Measurements from ENCODE around the gene CCT7.
"Not testable (repeated sequence)": the region's sequence is repeated elsewhere in the genome, so short reads cannot be mapped to it uniquely, and the experiment has no call there.

Gene CCT7

DNA sequence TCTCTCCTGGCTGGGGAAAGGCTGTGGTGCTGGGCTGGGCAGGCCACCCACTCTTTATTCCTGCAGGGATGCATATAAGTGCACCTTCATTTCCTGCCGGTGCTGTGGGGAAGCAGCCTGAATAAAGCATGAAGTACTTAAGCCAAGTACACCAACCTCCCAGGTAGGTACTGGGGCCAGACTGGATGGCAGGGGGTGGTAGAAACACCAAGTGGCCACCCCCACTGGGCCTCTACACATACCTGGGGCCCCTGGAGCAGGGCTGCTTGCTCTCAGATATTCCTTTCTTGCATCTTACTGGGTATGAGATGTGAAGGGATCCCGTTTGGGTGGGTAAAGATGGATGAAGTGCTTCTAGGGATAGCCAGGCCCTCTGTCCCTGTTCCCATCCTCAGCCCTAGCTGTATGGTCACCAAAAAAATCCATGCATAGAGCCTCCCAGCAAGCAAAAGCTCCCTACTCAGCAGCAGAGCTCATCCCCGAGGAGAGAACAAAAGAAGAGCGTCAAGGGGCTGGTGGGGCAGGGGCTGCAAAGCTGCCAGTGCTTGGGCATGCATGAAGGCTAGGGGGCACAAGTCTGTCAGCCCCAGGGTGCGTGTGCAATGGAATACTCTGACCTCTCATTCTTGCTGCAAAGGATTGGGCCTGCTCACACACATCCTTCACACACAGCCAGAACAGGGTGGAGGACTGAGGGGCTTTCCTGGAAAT, 22.0 kb downstream of the CCT7 start:
- no peak for DNase-seq

DNA sequence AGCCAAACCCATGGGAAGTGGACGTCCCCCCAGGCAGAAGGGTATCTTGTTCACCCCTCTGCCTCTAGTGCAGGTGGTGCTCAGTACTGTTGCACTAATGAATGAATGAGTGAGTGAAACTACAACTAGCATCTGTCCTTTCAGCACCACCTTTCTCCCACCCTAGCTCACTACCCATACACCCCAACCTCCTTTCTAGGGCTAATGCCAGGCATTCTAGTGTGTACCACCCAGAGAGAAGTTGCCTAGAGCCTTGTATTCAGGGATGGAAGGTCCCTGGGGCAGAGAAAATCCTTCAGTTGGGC, 22.5 kb downstream of the CCT7 start:
- DNase-seq: no peak

DNA sequence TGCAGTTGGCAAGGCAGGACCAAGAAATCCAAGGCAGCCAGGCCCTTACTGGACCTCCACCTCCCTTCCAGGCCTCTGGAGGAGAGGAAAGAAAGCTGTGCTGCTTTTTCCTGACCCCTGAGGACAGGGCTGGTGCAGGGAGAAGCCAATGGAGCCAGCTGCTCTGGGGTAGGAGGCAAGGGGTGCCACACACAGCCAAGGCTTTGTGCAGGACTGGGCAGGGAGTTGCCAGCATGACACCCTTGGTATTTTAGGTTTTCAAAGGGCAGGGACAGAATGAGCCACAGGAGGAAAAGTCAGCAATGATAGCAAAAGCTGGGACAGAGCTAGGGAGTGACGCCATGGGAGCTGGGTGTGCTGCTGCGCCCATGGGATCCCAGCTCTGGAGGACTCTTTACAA, 22.9 kb downstream of the CCT7 start:
- DNase-seq: no peak

DNA sequence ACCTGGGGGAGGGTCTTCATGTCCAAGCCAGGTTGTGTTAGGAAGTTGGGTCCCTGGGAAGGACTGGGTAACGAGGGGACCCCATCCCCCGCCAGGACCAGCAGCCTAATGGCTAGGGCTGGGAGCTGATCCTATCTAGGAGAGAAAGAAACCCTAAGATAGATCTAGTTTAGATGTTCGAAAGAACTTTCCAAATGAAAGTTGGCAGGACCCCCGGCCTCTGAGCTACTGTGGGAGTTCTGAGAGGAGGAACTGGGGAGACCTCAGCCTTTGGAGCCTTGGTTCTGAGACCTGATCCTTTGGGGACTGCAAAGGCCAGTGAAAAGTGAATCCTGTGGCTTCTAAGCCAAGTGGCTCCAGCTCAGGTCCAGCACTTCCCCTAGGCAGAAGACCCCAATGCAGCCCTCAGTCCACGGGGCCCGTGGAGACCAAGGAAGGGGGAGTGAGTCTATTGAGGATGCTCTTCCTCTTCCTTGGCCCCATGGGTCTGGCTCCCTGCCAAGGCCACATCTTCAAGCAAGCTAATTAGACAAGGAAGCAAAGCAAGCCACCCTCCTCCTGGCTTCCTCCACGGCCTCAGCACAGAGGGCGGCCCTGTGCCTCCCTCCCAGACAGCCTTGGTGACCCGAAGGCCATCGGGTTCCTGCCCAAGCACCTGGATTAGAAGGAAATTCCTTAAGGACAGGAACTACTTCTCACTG, 23.5 kb downstream of the CCT7 start:
- peak; percentile 22 for DNase-seq

DNA sequence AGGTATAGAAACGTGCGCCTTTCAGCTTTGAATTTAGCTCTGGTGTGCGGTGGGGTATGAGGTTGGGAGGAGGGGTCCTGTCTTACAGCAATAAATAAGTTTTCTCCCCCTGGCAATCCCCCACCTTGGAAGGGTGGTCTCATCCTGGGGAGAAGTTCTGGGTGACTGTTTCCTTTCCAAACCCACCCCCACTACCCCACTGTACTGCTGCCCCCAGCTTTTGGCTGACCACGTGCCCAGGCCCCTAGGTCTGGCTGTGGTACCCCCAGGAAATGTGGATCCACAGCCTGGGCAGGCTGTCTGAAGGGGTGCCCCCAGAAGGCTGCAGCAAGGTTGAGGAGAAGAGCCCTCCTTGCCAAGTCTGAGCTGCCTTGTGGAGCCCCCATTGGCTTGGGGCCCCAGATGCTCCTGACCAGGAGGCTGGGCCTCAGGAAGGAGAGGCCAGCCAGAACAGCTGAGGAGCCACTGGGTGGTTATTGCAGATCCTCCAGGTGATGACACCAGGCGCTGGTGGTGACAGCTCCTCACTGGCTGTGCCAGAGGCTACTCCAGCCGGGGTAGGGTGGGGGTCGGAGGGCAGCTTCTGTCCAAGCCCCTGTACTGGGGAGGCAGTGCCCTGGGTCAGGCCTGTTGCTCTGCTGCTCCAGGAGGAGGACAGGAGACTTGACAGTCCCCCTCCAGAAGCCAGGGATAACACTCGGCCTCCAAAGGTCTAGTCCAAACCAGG, 24.2 kb downstream of the CCT7 start:
- no peak for DNase-seq

DNA sequence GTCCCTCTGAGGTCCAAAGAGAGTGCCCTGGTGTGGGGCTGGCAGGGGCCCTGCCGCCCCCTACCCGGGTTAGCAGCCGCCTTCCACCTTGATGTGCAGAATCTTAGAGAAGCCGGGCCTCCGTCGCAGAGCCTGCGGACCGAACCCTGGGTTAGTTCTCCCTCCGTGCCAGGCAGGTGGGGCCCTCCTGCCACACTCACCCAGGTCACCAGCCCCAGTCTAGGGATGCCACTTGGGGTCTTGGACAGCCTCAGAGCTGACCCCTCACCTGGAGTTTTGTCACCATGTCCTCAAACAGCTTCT, 24.8 kb downstream of the CCT7 start:
- no peak for DNase-seq

DNA sequence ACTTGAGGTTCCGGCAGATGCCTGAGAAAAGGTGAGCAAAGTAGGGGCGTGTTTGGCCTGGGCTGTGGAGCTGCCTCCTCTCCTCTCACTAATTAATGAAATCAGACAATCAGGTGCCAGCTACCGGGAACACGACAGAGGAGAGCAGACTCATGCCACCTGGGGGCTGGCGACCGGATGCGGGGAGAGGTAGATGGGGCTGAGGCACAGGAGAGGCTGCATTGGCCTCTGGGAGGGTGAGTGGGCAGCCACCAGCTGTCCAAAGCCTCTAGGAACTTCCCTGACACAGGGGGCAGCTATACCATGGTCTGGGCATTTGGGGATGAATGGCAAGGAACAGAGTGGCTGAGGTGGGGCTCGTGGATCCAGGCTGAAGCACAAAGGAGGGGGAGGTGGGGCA, 25.2 kb downstream of the CCT7 start:
- DNase-seq: no peak

DNA sequence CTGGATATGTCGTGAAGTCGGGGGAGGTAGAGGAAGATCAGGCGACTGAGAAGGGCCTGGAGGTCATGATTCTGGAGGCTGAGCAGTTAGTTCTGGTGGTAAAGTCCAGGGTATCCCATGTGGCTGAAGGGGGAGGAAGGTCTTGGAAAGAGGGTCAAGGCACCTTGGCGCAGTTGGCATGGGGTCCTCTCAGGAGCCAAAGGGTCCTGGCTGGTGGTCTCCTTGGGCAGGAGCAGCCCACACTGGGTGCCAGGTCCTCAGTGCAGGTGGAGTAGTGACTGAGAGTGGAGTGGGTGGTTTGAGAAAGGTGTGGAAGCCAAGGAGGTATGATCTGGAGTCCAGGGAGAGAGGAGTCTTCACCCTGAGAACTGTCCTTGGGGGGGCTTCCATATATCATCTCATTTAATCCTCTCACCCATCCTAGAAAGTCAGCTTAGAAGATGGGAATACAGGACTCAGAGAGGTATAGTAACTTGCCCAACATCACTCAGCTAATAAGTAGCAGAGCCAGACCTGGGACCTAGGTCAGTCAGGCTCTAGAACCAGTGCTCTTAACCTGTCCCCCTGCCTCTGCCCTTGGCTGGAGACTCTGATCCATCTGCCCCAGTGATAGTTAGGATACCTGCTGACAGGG, 25.7 kb downstream of the CCT7 start:
- DNase-seq: no peak

DNA sequence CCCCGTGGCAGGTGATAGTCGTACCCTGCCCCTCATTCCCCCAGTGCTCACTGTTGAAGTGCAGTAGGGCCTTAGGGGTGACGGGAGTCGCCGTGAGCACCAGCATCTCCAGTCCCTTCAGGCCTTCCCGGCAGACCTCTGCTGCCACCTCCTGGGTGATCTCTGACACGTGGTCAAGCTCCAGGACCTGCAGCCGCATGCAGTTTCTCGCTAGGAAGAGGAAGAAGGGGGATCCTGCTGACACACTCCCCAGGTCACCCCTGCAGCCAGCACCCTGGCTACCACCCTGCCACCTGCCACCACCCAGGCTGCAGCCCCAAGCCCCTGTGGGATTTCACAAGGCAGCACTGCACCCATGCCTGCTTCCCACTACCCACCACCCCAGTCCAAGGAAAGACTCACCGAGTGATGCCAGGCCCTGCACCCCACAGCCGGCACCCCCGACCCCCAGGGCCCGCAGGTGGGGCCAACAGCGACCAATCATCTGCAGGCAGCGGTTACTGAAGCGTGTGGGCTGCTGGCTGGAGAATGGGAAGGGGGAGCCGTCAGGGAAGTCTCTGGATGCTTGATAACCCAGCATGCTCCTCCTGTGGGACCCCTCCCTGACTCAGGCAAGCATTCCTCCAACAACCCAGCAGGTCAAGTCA, 26.4 kb downstream of the CCT7 start:
- peak; percentile 31 for DNase-seq

DNA sequence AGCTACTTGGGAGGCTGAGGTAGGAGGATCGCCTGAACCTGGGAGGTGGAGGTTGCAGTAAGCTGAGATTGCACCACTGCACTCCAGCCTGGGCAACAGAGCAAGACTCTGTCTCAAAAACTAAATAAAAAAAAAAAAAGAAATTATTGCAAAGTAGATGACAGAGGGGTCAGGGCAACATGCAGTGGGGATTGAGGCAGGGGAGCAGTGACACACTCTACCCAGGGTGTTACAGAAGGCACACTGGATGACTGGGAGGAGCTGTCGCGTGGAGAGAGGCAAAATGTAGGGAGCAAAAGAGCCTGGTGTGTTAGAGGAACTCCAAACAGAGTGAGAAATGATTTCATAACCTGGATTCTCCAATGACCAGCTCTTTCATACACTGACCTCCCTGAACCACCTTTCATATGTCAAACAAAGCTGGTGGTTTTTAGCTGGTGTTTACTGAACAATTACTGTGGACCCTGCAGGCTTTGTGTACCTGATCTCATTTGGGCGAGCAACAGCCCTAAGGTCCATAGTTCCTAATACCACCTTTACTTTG, 28.1 kb downstream of the CCT7 start:
- no peak for DNase-seq

DNA sequence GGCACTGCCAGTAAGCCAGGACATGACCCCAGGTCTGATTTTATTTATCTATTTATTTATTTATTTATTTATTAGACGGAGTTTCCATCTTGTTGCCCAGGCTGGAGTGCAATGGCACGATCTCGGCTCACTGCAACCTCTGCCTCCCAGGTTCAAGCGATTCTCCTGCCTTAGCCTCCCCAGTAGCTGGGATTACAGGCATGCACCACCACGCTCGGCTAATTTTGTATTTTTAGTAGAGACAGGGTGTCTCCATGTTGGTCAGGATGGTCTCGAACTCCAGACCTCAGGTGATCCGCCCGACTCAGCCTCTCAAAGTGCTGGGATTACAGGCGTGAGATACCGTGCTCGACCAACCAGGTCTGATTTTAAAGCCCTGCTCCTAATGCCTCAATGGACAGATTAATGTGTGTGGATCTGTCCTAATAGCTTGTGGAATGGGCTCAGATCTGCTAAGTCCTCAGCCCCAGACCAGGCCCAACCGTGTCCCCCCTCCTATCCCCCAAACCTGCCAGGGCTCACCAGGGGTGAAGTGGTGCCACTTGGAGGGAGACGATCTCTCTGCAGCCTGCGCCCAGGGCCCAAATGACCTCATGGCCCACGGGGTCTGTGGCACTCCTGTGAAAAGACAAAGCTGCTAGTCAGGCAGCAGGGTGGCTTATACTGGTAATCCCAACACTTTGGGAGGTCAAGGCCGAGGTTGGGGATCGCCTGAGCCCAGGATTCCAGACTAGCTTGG, 28.8 kb downstream of the CCT7 start:
- DNase-seq: not testable (repeated sequence)

DNA sequence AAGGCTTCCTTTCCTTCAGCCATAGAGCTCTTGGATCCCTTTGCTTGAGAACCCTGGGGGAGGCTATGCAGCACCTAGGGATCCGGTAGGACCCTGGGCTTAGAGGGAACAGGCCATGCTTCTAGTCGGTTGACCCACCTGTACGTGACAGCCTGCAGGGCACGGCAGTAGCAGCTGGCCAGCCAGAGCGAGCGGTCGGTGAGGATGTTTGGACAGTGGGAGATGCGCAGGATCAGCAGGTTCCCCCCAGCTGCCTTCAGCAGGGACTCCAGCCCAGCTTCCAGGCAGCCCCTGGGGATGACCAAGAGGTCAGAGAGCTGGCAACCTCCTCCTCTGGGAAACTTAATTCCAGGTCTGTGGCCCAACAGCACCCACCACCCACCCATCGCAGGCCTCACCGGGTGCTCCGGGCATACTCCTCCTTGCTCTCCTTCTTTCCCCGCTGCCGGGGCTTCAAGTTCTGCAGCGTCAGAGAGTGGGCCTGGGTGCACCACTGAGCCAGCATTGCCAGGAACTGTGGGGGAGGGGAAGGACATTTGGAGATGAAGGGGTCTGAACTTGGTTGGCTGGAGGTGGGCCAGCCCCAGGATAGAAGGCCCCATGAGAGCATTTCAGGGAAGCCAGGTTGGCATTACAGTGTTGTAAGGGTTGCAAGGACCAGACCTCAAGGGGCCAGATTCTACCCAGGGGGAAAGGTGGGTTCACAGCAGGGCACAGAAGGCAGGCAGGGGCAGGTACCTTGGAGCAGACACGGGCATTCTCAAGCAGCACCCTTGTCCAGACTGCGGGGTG, 29.6 kb downstream of the CCT7 start:
- no peak for DNase-seq

DNA sequence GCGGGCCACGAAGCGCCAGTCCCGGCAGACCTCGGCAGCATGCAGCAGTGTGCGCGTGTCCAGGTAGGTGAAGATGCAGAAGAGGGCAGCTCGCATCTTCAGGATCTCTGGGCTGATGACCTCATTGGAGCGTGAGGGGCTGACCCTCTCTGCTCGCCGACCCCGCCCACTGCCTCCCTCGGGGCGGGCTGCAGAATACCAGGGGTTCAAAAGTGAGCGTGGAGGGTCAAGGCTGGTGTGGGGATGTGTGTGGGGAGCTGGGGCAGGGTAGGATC, 30.2 kb downstream of the CCT7 start:
- DNase-seq: no peak

DNA sequence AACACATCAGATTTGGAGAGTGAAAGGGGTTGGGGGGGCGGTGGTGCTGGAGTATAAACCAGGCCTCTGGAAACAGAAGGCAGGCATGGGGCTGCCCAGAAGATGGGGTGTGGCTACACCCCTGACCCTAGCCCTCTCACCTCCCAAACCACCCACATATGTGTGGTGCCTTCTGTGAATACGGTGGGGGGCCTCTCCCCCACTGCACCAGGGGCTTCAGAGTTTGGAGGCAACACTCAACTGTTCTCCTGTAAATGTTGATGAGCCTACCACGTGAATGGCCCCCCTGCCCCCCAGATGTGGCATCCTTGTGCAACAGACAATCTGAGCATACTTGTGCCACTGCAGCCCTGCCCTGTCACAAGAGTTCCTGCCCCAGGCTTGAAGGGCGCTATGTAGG, 30.7 kb downstream of the CCT7 start:
- DNase-seq: no peak

DNA sequence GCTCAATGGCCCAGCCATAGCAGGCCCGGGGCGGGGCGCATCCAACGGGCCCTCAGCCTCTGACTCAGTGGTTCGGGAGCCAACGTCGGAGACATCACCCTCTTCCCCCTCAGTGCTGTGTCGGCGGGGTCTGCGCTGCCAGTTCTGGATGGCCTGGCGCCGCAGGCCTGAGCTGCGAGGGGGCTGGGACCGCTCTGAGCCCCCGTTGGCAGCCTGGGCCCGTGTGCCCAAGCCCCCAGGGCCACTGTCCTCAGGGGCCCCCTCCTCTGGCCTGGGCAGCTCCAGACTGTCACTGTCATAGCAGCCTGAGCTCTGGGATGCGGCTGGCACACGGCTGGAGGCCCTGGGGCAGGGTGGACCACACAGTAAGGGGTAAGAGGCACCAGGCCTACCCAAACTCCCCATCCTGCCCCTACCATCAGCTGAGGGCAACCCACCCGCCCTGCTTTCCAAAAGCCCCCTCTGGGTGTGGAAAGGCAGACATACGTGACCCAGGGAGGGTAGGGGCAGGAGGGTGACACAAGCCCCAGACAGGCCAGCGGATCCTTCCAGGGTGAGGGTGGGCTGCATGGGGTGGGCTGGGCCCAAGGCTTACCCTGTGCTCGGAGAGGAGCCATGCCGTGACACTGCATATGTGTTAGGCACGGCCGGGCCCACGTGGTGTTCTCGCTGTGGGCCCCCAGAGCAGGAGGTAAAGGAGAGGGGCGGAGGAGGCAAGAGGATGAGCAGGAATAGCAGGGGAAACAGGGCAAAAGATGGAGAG, 31.4 kb downstream of the CCT7 start:
- no peak for DNase-seq

DNA sequence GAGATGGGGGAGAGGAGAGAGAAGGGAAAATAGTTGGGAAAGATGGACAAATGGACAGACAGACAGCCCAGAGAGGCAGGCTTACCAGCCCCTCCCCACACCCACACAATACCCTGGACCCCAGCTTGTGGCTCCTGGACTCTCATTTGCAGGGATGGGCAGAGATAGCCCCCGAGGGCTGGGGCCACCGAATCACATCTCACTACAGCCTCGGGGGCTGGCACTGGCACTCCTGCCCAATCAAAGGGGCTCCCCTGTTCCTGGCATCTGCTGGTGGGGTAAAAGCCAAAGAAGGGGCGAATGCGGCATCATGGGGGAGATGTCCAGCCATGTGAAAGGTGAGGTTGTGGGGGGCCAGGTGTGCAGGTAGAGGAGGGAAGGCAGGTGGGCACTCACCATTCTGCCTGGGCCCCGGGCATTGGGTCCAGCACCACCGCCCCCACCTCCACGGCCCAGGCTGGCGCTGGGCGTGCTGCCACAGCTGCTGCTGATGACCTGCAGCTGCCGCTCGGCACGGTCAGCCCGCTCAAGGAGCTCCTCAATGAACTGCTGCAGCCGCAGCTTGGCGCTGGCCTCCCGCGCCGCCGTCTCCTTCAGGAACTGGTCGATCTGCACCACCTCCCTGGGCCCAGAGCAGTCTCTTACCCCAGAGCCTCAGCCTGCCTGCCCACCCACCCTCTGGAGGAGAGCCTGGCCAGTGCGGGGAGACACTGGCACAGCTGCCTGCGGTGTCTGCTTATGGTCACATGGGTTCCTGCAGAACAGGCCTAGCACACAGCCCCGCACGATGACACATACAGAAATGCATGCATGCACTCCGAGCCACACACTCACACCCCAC, 32.2 kb downstream of the CCT7 start:
- no peak for DNase-seq

DNA sequence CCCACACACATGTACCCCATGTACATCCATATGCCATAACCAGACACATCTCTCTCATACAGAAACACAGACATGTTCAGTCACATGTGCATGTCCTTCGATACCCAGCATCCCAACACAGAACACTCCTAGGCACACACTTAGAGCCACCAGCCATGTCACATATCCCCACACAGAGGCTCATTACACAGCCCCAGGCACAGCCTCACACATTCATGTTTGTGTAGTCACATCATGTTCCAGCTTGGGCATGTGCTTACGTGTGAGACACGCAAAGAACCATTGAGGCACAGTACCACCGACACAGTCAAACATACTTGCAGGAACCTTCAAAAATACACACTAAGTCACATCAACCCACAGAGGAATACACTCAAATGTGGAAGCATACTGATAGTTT, 32.9 kb downstream of the CCT7 start:
- no peak for DNase-seq

DNA sequence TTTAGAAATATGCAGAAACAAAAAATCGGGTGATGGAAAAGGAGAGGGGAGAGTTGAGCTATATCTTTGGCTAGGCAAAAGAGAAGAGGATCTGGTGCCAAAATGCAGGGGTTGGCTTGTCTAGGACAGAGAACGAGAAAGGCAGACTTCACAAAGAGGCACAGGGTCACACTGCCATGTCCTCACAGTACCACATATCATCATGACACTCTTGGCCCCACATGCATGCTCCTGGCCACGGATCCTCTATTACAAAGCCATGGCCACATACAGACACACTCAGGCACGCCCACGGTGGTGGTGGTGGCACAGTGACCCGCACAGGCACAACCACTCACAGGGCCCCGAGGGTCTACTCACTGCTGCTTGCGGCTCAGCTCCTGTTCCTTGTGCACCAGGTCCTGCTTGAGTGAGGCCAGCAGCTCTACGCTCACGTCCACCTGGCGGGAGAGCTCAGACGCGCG, 34.3 kb downstream of the CCT7 start:
- no peak for DNase-seq

DNA sequence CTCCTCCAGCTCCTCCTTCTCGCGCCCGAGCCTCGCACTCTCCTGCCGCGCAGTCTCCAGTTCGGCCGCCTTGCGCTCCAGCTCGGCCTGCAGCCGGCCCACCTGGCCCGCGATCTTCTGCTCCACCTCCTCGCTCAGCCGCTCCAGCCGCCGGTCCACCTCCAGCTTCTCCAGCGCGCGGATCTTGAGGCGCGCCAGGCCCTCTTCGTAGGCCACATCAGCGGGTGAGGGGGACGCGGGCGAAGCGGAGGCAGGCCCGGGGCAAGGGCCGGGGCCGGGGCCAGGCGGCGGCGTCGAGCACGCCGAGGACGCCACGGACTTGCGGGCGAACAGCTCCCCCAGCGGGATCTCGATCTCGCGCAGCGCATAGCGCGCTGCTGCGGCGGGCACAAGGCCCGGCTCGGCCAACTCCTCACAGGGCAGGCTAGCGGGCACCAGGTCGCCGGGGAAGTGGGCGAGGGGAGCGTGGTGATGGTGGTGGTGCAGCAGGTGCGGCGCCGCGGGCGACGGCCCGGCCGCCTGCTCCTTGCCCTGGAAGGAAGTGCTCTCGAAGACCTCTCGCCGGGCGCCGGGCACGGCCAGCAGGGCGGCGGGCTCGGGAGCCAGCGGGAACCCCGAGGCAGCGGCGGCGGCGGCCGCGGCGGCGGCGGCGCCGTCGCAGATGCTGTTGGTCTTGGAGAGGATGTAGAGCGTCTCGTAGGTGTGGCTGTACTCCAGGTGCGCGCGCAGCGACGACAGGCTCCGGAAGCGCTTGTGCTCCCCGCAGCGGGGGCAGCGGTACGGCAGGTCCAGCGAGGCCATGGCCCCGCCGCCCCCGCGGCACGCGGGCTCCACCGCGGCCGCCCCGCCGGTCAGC, 35.0 kb downstream of the CCT7 start:
- DNase-seq: peak; percentile 77

All from stimulated activated CD4-positive, alpha-beta T cell treated with anti-CD3 and anti-CD28 coated beads, Interleukin-15, amount 100 ng/mL, for 24 hours (primary cell).